ENCODE measurements around the gene MPRIP.

Gene MPRIP

DNA sequence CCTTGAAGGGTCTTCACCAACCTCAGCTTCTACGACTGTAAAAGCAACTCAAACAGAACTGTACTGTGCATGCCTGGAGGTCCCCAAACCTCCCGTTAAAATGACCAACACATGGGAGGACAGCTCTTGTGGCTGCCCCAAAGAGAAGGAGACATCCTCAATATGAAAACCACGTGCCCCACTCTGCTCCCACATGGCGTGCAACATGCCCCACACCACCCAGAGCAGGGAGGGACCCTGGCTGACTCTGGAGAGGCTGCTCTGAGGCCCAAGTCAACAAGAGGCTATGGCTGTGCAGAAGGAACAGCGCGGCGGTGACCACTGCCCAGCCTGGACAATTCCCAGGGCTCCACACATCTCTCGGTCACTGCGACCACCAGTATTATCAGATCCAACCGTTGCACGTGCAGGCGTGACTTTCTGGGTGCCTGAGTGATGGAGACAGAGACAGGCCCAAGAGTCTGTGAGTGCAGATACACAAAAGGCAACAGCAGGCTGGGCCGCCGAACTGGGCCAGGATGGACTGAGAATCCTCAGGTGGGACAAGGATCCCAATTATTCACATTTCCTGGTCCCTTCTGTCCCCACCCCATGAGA is 162.5 kb downstream of the MPRIP start:
- Histone ChIP-seq H3K36me3 (ENCODE audit: control insufficient read depth in 2 of 2, insufficient read depth in 1 of 2, low read length in 2 of 2) (peaks cover 4 to 41% of the 10 kb centered on the region in 2 experiments), H3K4me3 (ENCODE audit: low read depth, low read length) (peak overlapping the region; percentile 57), H3K4me1 (ENCODE audit: control insufficient read depth, insufficient read depth, low read length) (peaks cover 5% of the 10 kb centered on the region), H3K9me3 (ENCODE audit: control insufficient read depth, insufficient read depth, low read depth, low read length) (no peaks in the 10 kb centered on the region), H3K27ac (ENCODE audit: extremely low read depth, low read depth, low read length) (peak overlapping the region; percentile 87; the same call in 1 of the 2 replicates)
- TF ChIP-seq, protein P1, sequence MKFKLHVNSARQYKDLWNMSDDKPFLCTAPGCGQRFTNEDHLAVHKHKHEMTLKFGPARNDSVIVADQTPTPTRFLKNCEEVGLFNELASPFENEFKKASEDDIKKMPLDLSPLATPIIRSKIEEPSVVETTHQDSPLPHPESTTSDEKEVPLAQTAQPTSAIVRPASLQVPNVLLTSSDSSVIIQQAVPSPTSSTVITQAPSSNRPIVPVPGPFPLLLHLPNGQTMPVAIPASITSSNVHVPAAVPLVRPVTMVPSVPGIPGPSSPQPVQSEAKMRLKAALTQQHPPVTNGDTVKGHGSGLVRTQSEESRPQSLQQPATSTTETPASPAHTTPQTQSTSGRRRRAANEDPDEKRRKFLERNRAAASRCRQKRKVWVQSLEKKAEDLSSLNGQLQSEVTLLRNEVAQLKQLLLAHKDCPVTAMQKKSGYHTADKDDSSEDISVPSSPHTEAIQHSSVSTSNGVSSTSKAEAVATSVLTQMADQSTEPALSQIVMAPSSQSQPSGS (tag by site-specific recombination; IDR thresholded peaks at IDR 0.05; ENCODE audit: low read depth) = no peak
- TF ChIP-seq GLI2 (tag by site-specific recombination; IDR thresholded peaks at IDR 0.05; ENCODE audit: borderline replicate concordance, low read depth) = no peak
- TF ChIP-seq, protein P2, sequence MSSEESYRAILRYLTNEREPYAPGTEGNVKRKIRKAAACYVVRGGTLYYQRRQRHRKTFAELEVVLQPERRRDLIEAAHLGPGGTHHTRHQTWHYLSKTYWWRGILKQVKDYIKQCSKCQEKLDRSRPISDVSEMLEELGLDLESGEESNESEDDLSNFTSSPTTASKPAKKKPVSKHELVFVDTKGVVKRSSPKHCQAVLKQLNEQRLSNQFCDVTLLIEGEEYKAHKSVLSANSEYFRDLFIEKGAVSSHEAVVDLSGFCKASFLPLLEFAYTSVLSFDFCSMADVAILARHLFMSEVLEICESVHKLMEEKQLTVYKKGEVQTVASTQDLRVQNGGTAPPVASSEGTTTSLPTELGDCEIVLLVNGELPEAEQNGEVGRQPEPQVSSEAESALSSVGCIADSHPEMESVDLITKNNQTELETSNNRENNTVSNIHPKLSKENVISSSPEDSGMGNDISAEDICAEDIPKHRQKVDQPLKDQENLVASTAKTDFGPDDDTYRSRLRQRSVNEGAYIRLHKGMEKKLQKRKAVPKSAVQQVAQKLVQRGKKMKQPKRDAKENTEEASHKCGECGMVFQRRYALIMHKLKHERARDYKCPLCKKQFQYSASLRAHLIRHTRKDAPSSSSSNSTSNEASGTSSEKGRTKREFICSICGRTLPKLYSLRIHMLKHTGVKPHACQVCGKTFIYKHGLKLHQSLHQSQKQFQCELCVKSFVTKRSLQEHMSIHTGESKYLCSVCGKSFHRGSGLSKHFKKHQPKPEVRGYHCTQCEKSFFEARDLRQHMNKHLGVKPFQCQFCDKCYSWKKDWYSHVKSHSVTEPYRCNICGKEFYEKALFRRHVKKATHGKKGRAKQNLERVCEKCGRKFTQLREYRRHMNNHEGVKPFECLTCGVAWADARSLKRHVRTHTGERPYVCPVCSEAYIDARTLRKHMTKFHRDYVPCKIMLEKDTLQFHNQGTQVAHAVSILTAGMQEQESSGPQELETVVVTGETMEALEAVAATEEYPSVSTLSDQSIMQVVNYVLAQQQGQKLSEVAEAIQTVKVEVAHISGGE (tag by site-specific recombination; conservative IDR thresholded peaks at IDR 0.05; ENCODE audit: low read depth) = no peak
- TF ChIP-seq, protein P3, sequence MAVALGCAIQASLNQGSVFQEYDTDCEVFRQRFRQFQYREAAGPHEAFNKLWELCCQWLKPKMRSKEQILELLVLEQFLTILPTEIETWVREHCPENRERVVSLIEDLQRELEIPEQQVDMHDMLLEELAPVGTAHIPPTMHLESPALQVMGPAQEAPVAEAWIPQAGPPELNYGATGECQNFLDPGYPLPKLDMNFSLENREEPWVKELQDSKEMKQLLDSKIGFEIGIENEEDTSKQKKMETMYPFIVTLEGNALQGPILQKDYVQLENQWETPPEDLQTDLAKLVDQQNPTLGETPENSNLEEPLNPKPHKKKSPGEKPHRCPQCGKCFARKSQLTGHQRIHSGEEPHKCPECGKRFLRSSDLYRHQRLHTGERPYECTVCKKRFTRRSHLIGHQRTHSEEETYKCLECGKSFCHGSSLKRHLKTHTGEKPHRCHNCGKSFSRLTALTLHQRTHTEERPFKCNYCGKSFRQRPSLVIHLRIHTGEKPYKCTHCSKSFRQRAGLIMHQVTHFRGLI (tag by site-specific recombination; IDR thresholded peaks at IDR 0.05) = no peak
- TF ChIP-seq, protein P4, sequence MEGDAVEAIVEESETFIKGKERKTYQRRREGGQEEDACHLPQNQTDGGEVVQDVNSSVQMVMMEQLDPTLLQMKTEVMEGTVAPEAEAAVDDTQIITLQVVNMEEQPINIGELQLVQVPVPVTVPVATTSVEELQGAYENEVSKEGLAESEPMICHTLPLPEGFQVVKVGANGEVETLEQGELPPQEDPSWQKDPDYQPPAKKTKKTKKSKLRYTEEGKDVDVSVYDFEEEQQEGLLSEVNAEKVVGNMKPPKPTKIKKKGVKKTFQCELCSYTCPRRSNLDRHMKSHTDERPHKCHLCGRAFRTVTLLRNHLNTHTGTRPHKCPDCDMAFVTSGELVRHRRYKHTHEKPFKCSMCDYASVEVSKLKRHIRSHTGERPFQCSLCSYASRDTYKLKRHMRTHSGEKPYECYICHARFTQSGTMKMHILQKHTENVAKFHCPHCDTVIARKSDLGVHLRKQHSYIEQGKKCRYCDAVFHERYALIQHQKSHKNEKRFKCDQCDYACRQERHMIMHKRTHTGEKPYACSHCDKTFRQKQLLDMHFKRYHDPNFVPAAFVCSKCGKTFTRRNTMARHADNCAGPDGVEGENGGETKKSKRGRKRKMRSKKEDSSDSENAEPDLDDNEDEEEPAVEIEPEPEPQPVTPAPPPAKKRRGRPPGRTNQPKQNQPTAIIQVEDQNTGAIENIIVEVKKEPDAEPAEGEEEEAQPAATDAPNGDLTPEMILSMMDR (tag by site-specific recombination; IDR thresholded peaks at IDR 0.05) = no peak
- TF ChIP-seq, protein P5, sequence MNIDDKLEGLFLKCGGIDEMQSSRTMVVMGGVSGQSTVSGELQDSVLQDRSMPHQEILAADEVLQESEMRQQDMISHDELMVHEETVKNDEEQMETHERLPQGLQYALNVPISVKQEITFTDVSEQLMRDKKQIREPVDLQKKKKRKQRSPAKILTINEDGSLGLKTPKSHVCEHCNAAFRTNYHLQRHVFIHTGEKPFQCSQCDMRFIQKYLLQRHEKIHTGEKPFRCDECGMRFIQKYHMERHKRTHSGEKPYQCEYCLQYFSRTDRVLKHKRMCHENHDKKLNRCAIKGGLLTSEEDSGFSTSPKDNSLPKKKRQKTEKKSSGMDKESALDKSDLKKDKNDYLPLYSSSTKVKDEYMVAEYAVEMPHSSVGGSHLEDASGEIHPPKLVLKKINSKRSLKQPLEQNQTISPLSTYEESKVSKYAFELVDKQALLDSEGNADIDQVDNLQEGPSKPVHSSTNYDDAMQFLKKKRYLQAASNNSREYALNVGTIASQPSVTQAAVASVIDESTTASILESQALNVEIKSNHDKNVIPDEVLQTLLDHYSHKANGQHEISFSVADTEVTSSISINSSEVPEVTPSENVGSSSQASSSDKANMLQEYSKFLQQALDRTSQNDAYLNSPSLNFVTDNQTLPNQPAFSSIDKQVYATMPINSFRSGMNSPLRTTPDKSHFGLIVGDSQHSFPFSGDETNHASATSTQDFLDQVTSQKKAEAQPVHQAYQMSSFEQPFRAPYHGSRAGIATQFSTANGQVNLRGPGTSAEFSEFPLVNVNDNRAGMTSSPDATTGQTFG (tag by site-specific recombination; IDR thresholded peaks at IDR 0.05; ENCODE audit: borderline replicate concordance) = no peak
- TF ChIP-seq, protein P6, sequence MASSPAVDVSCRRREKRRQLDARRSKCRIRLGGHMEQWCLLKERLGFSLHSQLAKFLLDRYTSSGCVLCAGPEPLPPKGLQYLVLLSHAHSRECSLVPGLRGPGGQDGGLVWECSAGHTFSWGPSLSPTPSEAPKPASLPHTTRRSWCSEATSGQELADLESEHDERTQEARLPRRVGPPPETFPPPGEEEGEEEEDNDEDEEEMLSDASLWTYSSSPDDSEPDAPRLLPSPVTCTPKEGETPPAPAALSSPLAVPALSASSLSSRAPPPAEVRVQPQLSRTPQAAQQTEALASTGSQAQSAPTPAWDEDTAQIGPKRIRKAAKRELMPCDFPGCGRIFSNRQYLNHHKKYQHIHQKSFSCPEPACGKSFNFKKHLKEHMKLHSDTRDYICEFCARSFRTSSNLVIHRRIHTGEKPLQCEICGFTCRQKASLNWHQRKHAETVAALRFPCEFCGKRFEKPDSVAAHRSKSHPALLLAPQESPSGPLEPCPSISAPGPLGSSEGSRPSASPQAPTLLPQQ (tag by site-specific recombination; IDR thresholded peaks at IDR 0.05) = no peak
- TF ChIP-seq KLF8 (tag by site-specific recombination; IDR thresholded peaks at IDR 0.05) = no peak
- no peak for TF ChIP-seq ZNF404 (tag by site-specific recombination; IDR thresholded peaks at IDR 0.05)
- TF ChIP-seq ZNF24 (tag by site-specific recombination; IDR thresholded peaks at IDR 0.05) = no peak
- no peak for TF ChIP-seq SETDB1 (IDR thresholded peaks at IDR 0.05; ENCODE audit: insufficient read length, low read length)
- TF ChIP-seq ZNF777 (tag by site-specific recombination; IDR thresholded peaks at IDR 0.05; ENCODE audit: borderline replicate concordance) = no peak
- TF ChIP-seq, protein P7, sequence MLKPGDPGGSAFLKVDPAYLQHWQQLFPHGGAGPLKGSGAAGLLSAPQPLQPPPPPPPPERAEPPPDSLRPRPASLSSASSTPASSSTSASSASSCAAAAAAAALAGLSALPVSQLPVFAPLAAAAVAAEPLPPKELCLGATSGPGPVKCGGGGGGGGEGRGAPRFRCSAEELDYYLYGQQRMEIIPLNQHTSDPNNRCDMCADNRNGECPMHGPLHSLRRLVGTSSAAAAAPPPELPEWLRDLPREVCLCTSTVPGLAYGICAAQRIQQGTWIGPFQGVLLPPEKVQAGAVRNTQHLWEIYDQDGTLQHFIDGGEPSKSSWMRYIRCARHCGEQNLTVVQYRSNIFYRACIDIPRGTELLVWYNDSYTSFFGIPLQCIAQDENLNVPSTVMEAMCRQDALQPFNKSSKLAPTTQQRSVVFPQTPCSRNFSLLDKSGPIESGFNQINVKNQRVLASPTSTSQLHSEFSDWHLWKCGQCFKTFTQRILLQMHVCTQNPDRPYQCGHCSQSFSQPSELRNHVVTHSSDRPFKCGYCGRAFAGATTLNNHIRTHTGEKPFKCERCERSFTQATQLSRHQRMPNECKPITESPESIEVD (tag by site-specific recombination; IDR thresholded peaks at IDR 0.05) = no peak
- TF ChIP-seq ZNF416 (tag by site-specific recombination; IDR thresholded peaks at IDR 0.05) = no peak
- no peak for TF ChIP-seq MZF1 (tag by site-specific recombination; IDR thresholded peaks at IDR 0.05; ENCODE audit: borderline replicate concordance)
- no peak for TF ChIP-seq ZNF433 (tag by site-specific recombination; IDR thresholded peaks at IDR 0.05; ENCODE audit: low read depth)
- ChIA-PET POLR2A (interaction anchor here (0.6 kb wide), 1 partner anchor 178 kb away, joined by 4 read pairs; no protein-coding TSS in a partner anchor), CTCF (interaction anchor here (1.2 kb wide), 1 partner anchor 63 kb away, joined by 3 read pairs; no protein-coding TSS in a partner anchor)
